ENCODE measurements around the gene PREX1.
"Not testable (repeated sequence)": the region's sequence is repeated elsewhere in the genome, so short reads cannot be mapped to it uniquely, and the experiment has no call there.

Gene PREX1

GRCh38 chr20:48606841-48607543 lies 220.8 kb downstream of the PREX1 start:
- DNase-seq (ENCODE audit: low spot score) = no peak

GRCh38 chr20:48606172-48606840 lies 221.5 kb downstream of the PREX1 start:
- DNase-seq (ENCODE audit: low spot score) = no peak

- DNase-seq (ENCODE audit: low spot score) = no peak
Measured at GRCh38 chr20:48605364-48606171, 222.2 kb downstream of the PREX1 start.

- DNase-seq (ENCODE audit: low spot score) = no peak
Measured at GRCh38 chr20:48604936-48605335, 222.9 kb downstream of the PREX1 start.

- no peak for DNase-seq (ENCODE audit: low spot score)
Measured at GRCh38 chr20:48604426-48604825, 223.4 kb downstream of the PREX1 start.

- DNase-seq (ENCODE audit: low spot score) = no peak
Measured at GRCh38 chr20:48603819-48604405, 223.9 kb downstream of the PREX1 start.

- peak; percentile 58 for DNase-seq (ENCODE audit: low spot score)
Measured at GRCh38 chr20:48603116-48603818, 224.5 kb downstream of the PREX1 start.

- DNase-seq (ENCODE audit: low spot score) = no peak
Measured at GRCh38 chr20:48601798-48602197, 226.0 kb downstream of the PREX1 start.

- no peak for DNase-seq (ENCODE audit: low spot score)
Measured at GRCh38 chr20:48600470-48600945, 227.3 kb downstream of the PREX1 start.

GRCh38 chr20:48599748-48600469 lies 227.9 kb downstream of the PREX1 start:
- DNase-seq (ENCODE audit: low spot score) = no peak

- DNase-seq (ENCODE audit: low spot score) = no peak
Measured at GRCh38 chr20:48599106-48599747, 228.6 kb downstream of the PREX1 start.

- DNase-seq (ENCODE audit: low spot score) = not testable (repeated sequence)
Measured at GRCh38 chr20:48598303-48598941, 229.4 kb downstream of the PREX1 start.

GRCh38 chr20:48597521-48598302 lies 230.1 kb downstream of the PREX1 start:
- no peak for DNase-seq (ENCODE audit: low spot score)

- DNase-seq (ENCODE audit: low spot score) = no peak
Measured at GRCh38 chr20:48596334-48596898, 231.4 kb downstream of the PREX1 start.

- no peak for DNase-seq (ENCODE audit: low spot score)
Measured at GRCh38 chr20:48595495-48596333, 232.1 kb downstream of the PREX1 start.

GRCh38 chr20:48594533-48594932 lies 233.3 kb downstream of the PREX1 start:
- DNase-seq (ENCODE audit: low spot score) = no peak

All from SK-N-DZ (cell line).